Activated CD4-positive, alpha-beta T cell treated with anti-CD3 and anti-CD28 coated beads for 36 hours (primary cell): ENCODE data around the gene GPR151. TPM values are rescaled to one million over a fixed set of nuclear protein-coding genes. Genes with fewer than 3 reads are reported as not detected.

ENCODE experiments used
- ATAC-seq: fragments of 200-7000 bp; cut with Tn5 transposase; one replicate; pipeline ENCODE4 v1.10.0; 2021; ENCODE audit warnings: mild to moderate bottlenecking, moderate library complexity
- CTCF ChIA-PET: fragments of 350-600 bp; sonication (Branson Sonifier 250); formaldehyde crosslinking; loops from one replicate; lab custom pipeline; 2021; ENCODE audit warnings: antibody characterized with exemption; lab: Charles Lee
- POLR2A ChIA-PET: fragments of 350-600 bp; sonication (Branson Sonifier 250); formaldehyde crosslinking; loops from one replicate; lab custom pipeline; 2021; ENCODE audit warnings: antibody characterized with exemption, inconsistent platforms; lab: Charles Lee
- DNase-seq: peaks from one replicate; pipeline ENCODE4 v3.0.0-alpha.2; 2020
- H3K27ac Mint-ChIP-seq: one replicate; pipeline ENCODE4 v1.8.0; 2021; ENCODE audit warnings: mixed read lengths
- H3K27me3 Mint-ChIP-seq: one replicate; pipeline ENCODE4 v1.8.0; 2021; ENCODE audit warnings: mixed read lengths
- H3K36me3 Mint-ChIP-seq: one replicate; pipeline ENCODE4 v1.8.0; 2021; ENCODE audit warnings: low read depth, mixed read lengths
- H3K4me1 Mint-ChIP-seq: one replicate; pipeline ENCODE4 v1.8.0; 2021; ENCODE audit warnings: mixed read lengths
- H3K4me3 Mint-ChIP-seq: one replicate; pipeline ENCODE4 v1.8.0; 2021; ENCODE audit warnings: mild to moderate bottlenecking, moderate library complexity, mixed read lengths
- H3K9me3 Mint-ChIP-seq: one replicate; pipeline ENCODE4 v1.8.0; 2021; ENCODE audit warnings: low read depth, mixed read lengths
- intact Hi-C, 2 experiments: fragments of 100-400 bp; cut with DNase I in 1 of 2; cut with micrococcal nuclease in 1 of 2; formaldehyde crosslinking; loops; one replicate each; pipeline versions ENCODE4 v1.14.2 to v1.15.1; 2022 to 2024; cut with DNase I, micrococcal nuclease
- total RNA-seq, 2 experiments: library from RNA; stranded (reverse); gene quantifications; one replicate each; pipeline ENCODE4 v1.2.3, GENCODE V29; 2021

The GPR151 gene
- total RNA-seq, 2 experiments from 2014 or later: not detected

GRCh38 chr5:146490089-146490843 lies 25.7 kb downstream of the GPR151 start:
- intact Hi-C loops: no loop called here
- Mint-ChIP-seq H3K4me3 (no peak overlapping the region), H3K4me1 (no peaks in the 10 kb centered on the region), H3K27me3 (no peaks in the 10 kb centered on the region), H3K9me3 (no peaks in the 10 kb centered on the region), H3K27ac (no peak overlapping the region), H3K36me3 (peaks cover 47% of the 10 kb centered on the region)
- no peak for DNase-seq
- CTCF ChIA-PET: no interaction called here
- POLR2A ChIA-PET: interaction anchor here (0.6 kb wide), 1 partner anchor 355 kb away, joined by 5 read pairs; no protein-coding TSS in a partner anchor
- no peak for ATAC-seq

- ChIA-PET CTCF (interaction anchor here (0.7 to 1.4 kb wide), 4 partner anchors 11 to 704 kb away, joined by 3 to 5 read pairs (median 3); no protein-coding TSS in a partner anchor), POLR2A (no interaction called here)
- ATAC-seq: no peak
- Mint-ChIP-seq H3K27me3 (no peaks in the 10 kb centered on the region), H3K36me3 (peaks cover 63% of the 10 kb centered on the region), H3K27ac (no peak overlapping the region), H3K4me1 (no peaks in the 10 kb centered on the region), H3K9me3 (no peaks in the 10 kb centered on the region), H3K4me3 (no peak overlapping the region)
- no peak for DNase-seq
- intact Hi-C loops: no loop called here
Measured at GRCh38 chr5:146484714-146485391, 31.1 kb downstream of the GPR151 start.

DNA sequence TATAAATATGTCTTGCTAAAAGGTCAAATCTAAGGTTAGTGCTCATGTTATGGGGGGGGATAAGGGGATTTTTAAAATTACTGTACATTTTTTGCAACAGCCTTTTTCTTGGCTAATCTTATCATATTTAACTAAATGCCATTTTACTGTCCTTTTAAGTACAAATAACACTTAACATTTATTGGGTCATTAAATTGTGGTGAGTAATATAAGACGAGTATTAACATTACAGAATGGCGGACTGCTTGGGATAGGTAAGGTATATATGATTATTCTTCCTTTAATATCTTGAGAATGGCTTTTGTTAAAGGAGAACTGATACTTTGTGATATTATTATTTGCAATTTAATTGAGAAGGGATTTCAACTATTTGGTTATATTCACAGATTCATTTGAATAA lies 33.2 kb downstream of the GPR151 start:
- CTCF ChIA-PET: no interaction called here
- POLR2A ChIA-PET: no interaction called here
- ATAC-seq: no peak
- intact Hi-C loops: no loop called here
- Mint-ChIP-seq H3K36me3 (peaks cover 56% of the 10 kb centered on the region), H3K9me3 (no peaks in the 10 kb centered on the region), H3K27ac (no peak overlapping the region), H3K4me3 (no peak overlapping the region), H3K4me1 (no peaks in the 10 kb centered on the region), H3K27me3 (no peaks in the 10 kb centered on the region)
- no peak for DNase-seq

- Mint-ChIP-seq H3K27me3 (no peaks in the 10 kb centered on the region), H3K36me3 (peaks cover 52% of the 10 kb centered on the region), H3K4me1 (no peaks in the 10 kb centered on the region), H3K4me3 (no peak overlapping the region), H3K9me3 (no peaks in the 10 kb centered on the region), H3K27ac (no peak overlapping the region)
- DNase-seq: no peak
- POLR2A ChIA-PET: no interaction called here
- no peak for ATAC-seq
- CTCF ChIA-PET: interaction anchor here (0.6 to 1.7 kb wide), 3 partner anchors 18 to 712 kb away, joined by 3 to 5 read pairs (median 3); no protein-coding TSS in a partner anchor
- intact Hi-C loops: no loop called here
Measured at GRCh38 chr5:146475906-146476305, 40.1 kb downstream of the GPR151 start.

- ChIA-PET POLR2A (no interaction called here), CTCF (interaction anchor here (1.7 kb wide), 1 partner anchor 18 kb away, joined by 5 read pairs; no protein-coding TSS in a partner anchor)
- H3K9me3 Mint-ChIP-seq: no peaks in the 10 kb centered on the region
- DNase-seq (no peak), ATAC-seq (no peak)
- no peaks in the 10 kb centered on the region for H3K4me1 Mint-ChIP-seq
- intact Hi-C loops: no loop called here
- H3K4me3 Mint-ChIP-seq: no peak overlapping the region
- no peaks in the 10 kb centered on the region for H3K27me3 Mint-ChIP-seq
- peaks cover 54% of the 10 kb centered on the region for H3K36me3 Mint-ChIP-seq
- H3K27ac Mint-ChIP-seq: no peak overlapping the region
Measured at GRCh38 chr5:146475190-146475780, 40.7 kb downstream of the GPR151 start.

DNA sequence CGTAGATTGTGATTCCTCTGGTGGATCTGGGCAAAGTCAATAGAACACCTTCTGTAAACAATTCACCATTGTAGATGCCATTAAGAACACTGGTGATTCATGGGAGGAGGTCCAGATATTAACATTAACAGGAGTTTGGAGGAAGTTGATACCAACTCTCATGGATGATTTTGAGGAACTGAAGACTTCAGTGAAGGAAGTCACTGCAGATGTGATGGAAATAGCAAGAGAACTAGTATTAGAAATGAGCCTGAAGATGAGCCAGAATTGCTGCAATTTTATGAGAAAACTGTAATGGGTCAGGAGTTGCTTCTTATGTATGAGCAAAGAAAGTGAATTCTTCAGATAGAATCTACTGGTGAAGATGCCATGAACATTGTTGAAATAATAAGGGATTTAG lies 41.9 kb downstream of the GPR151 start:
- intact Hi-C loops: no loop called here
- no peak for ATAC-seq
- no peaks in the 10 kb centered on the region for H3K4me1 Mint-ChIP-seq
- H3K27me3 Mint-ChIP-seq: no peaks in the 10 kb centered on the region
- ChIA-PET CTCF (interaction anchor here (1.4 to 2.0 kb wide), 3 partner anchors 11 to 24 kb away, joined by 5 to 7 read pairs (median 5); no protein-coding TSS in a partner anchor), POLR2A (no interaction called here)
- no peak for DNase-seq
- no peak overlapping the region for H3K27ac Mint-ChIP-seq
- no peak overlapping the region for H3K4me3 Mint-ChIP-seq
- H3K36me3 Mint-ChIP-seq: peaks cover 52% of the 10 kb centered on the region
- H3K9me3 Mint-ChIP-seq: no peaks in the 10 kb centered on the region

GRCh38 chr5:146467760-146468159 lies 48.2 kb downstream of the GPR151 start:
- POLR2A ChIA-PET: no interaction called here
- Mint-ChIP-seq H3K9me3 (no peaks in the 10 kb centered on the region), H3K36me3 (peaks cover 55% of the 10 kb centered on the region), H3K4me1 (peaks cover 14% of the 10 kb centered on the region), H3K4me3 (no peak overlapping the region), H3K27ac (no peak overlapping the region), H3K27me3 (no peaks in the 10 kb centered on the region)
- ATAC-seq (no peak), DNase-seq (no peak)
- CTCF ChIA-PET: interaction anchor here (0.8 to 2.0 kb wide), 2 partner anchors 17 to 64 kb away, joined by 3 to 8 read pairs; no protein-coding TSS in a partner anchor
- intact Hi-C loops: loop anchor here (2.0 to 5.0 kb wide), 2 partner anchors 13 to 35 kb away; no protein-coding TSS in a partner anchor

GRCh38 chr5:146466521-146467349 lies 49.3 kb downstream of the GPR151 start:
- ChIA-PET POLR2A (no interaction called here), CTCF (interaction anchor here (0.5 to 2.0 kb wide), 3 partner anchors 16 to 65 kb away, joined by 3 to 8 read pairs (median 3); partner anchors contain the start of gene TCERG1)
- no peak overlapping the region for H3K4me3 Mint-ChIP-seq
- intact Hi-C loops: loop anchor here (2.0 to 5.0 kb wide), 2 partner anchors 14 to 36 kb away; no protein-coding TSS in a partner anchor
- no peaks in the 10 kb centered on the region for H3K9me3 Mint-ChIP-seq
- peaks cover 16% of the 10 kb centered on the region for H3K4me1 Mint-ChIP-seq
- H3K27ac Mint-ChIP-seq: no peak overlapping the region
- H3K36me3 Mint-ChIP-seq: peaks cover 49% of the 10 kb centered on the region
- no peaks in the 10 kb centered on the region for H3K27me3 Mint-ChIP-seq
- no peak for ATAC-seq
- DNase-seq: no peak

GRCh38 chr5:146463446-146463845 lies 52.5 kb downstream of the GPR151 start:
- Mint-ChIP-seq H3K27ac (no peak overlapping the region), H3K36me3 (peaks cover 60% of the 10 kb centered on the region), H3K9me3 (no peaks in the 10 kb centered on the region), H3K4me1 (peaks cover 26% of the 10 kb centered on the region), H3K4me3 (no peak overlapping the region), H3K27me3 (no peaks in the 10 kb centered on the region)
- no peak for DNase-seq
- intact Hi-C loops: loop anchor here in 1 of 2 experiments (5.0 kb wide), 1 partner anchor 296 kb away; no protein-coding TSS in a partner anchor
- no peak for ATAC-seq
- POLR2A ChIA-PET: no interaction called here
- CTCF ChIA-PET: interaction anchor here (1.4 to 2.5 kb wide), 2 partner anchors 8 to 14 kb away, joined by 4 to 12 read pairs; no protein-coding TSS in a partner anchor
